ENCODE data around the gene ATP5MG.

ATP5MG gene

GRCh38 chr11:118438314-118438931 lies 37.0 kb downstream of the ATP5MG start:
- H3K4me3 ChIP-seq (ENCODE audit: low read length), result peak overlapping the region; percentile 78
- DNase-seq (ENCODE audit: low read depth), result peak; percentile 78
- TF ChIP-seq CTCF (IDR thresholded peaks at IDR 0.05; ENCODE audit: insufficient read depth, low read depth, low read length, missing control alignments), result peak; percentile 15

GRCh38 chr11:118439646-118440045 lies 38.2 kb downstream of the ATP5MG start:
- DNase-seq (ENCODE audit: low read depth), result no peak
- H3K4me3 ChIP-seq (ENCODE audit: low read length), result no peak overlapping the region
- TF ChIP-seq CTCF (IDR thresholded peaks at IDR 0.05; ENCODE audit: insufficient read depth, low read depth, low read length, missing control alignments), result no peak

GRCh38 chr11:118441770-118442275 lies 40.4 kb downstream of the ATP5MG start:
- no peak for DNase-seq (ENCODE audit: low read depth)
- H3K4me3 ChIP-seq (ENCODE audit: low read length), result no peak overlapping the region

GRCh38 chr11:118442301-118442700 lies 40.9 kb downstream of the ATP5MG start:
- H3K4me3 ChIP-seq (ENCODE audit: low read length), result no peak overlapping the region
- DNase-seq (ENCODE audit: low read depth), result no peak
- no peak for TF ChIP-seq CTCF (IDR thresholded peaks at IDR 0.05; ENCODE audit: insufficient read depth, low read depth, low read length, missing control alignments)

More at GRCh38 chr11:118441770-118442275, 40.4 kb downstream of the ATP5MG start:
- TF ChIP-seq CTCF (IDR thresholded peaks at IDR 0.05; ENCODE audit: insufficient read depth, low read depth, low read length, missing control alignments), result no peak

GRCh38 chr11:118442908-118443589 lies 41.6 kb downstream of the ATP5MG start:
- DNase-seq (ENCODE audit: low read depth), result no peak
- H3K4me3 ChIP-seq (ENCODE audit: low read length), result no peak overlapping the region
- no peak for TF ChIP-seq CTCF (IDR thresholded peaks at IDR 0.05; ENCODE audit: insufficient read depth, low read depth, low read length, missing control alignments)

GRCh38 chr11:118443590-118444218 lies 42.3 kb downstream of the ATP5MG start:
- DNase-seq (ENCODE audit: low read depth), result no peak
- no peak overlapping the region for H3K4me3 ChIP-seq (ENCODE audit: low read length)
- no peak for TF ChIP-seq CTCF (IDR thresholded peaks at IDR 0.05; ENCODE audit: insufficient read depth, low read depth, low read length, missing control alignments)

Measured in epithelial cell of esophagus (primary cell).